ENCODE measurements around the gene SULF2.

Gene SULF2

DNA sequence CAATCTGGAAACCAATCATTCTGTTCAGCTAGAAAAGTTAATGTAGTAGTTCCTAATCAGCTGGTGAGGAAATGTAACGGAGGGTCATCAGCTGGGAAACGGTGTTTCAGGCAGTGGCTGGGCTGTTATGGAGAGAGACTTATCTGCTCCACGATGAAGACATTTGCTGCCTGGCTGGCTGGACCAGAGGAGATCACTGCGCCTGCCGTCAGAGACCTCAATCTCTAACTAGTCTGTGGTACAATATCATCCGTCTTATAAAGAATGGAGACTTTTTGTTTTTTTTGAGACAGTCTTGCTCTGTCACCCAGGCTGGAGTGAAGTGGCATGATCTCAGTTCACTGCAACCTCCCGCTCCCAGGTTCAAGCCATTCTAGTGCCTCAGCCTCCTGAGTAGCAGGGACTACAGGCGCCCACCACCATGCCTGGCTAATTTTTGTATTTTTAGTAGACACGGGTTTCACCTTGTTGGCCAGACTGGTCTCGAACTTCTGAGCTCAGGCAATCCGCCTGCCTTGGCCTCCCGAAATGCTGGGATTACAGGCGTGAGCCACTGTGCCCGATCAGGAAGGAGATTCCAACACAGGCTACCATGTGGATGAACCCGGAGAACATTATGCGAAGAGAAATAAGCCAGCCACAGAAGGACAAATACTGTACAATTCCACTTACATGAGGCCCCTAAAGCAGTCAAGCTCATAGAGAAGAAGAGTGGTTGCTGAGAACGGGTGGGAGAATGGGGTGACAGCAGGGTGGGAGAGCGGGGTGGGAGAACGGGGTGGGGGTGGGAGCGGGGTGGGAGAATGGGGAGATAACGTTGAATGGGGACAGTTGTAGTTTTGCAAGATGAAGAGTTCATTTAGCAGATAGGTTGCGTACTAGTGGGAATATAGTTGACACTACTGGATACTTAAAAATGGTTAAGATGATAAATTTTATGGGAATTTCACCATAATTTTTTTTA lies 115.1 kb downstream of the SULF2 start:
- no peak for DNase-seq (ENCODE audit: low read depth in 2 of 3, low spot score in 2 of 3)

DNA sequence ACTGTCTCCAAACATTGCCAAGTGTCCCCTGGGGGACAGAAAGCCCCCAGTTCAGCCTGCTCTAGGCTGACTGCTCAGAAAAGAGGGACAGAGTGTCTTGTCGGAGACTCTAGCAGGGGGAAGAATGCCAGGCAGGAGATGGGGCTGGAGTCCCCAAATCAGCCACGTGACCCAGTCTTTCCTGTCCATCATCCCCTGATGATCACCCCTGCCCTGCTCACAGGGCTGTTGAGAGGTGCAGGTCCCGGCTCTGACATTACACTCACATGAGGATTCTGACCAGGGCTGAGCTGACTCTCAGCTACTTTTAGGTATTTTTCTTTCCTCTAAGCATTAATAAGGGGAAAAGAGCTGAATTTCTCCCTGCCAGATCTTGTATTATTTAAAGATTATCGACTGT lies 115.8 kb downstream of the SULF2 start:
- DNase-seq (ENCODE audit: low read depth in 2 of 3, low spot score in 2 of 3): no peak

DNA sequence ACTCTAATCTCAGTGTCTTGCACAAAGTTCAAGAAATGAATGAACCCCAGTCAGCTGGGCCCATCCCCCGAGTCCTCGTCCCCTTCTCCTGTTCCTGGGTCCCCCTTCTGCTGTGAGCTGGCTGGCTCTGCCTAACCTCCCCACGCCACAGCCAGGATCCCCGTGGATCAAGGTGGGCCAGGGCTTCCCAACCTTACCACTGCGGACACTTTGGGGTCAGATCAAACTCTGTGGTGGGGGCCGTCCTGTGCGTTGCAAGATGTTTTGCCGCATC lies 116.2 kb downstream of the SULF2 start:
- no peak for DNase-seq (ENCODE audit: low read depth in 2 of 3, low spot score in 2 of 3)

DNA sequence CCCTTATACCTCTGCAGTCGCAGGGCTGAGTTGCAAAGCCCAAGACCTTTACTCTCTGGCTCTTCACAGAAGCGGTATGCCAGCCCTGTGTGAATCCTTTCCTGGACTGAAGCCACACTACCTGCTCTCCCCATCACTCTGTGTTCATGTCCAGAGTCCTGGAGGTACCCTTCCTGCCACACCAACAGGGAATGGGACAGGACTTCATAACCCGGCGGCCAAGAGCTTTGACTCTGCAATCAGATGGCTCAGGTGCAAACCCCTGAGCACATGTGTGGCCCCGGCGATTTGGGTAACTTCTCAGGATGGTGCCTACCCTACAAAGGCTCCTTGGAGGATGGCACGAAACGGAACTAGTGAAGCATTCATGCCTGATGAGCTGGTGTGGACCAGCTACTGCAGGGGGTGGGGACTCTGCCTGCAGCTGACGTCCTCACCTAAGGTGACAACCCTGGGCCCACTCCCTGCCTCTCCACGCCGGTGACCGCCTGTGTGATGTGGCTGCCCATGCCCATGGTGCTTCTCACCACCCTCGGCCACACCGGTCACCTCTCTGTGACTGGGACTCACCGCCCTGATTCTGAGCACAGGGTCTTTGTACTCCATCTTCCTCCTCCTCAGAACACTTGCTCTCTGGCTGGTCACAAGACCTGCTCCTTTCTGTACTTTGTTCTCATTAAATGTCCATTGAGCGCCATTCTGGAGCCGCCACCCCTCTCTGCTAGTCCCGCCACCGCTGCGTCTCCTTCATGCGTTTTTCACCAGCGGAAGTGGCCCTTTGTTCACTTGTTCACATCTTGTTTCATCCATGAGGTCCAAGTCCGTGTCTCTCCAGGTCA lies 116.7 kb downstream of the SULF2 start:
- DNase-seq (ENCODE audit: low read depth in 2 of 3, low spot score in 2 of 3): no peak

DNA sequence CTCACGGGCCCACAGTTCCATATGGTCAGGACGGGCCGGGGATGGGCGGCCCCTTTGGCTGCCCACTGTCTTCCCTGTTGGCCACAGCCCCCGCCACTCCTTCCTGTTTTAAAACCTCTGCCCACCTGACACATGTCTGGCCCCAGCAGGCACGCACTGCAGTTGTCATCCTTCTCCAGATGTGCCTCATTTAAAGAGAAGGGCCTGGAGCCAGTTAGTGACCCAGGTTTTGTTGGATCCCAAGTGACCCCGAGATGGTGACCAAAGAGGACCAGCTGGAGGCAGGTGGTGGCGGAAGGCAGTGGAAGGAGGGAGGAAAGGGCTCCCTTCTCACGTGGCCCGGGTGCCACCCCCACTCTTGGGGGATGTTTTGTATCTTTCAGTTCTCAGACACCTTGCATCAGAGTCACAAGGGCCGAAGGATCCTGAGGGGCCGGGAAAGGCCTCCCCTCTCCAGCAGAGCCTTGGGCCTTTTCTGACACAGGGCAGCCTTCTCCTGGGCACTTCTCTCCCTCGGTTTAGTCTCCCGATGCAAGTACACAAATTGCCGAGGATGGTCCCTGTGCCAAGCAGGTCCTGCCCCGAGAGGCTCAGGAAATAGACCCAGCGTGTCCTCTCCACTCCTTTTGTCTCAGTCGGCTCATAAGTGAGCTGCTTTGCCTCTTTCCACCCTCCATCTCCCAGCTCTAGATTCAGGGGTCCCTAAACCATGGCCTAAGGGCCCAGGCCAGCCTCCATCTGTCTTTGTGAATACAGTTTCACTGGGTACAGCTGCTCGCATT lies 117.6 kb downstream of the SULF2 start:
- DNase-seq (ENCODE audit: low read depth in 2 of 3, low spot score in 2 of 3): no peak

DNA sequence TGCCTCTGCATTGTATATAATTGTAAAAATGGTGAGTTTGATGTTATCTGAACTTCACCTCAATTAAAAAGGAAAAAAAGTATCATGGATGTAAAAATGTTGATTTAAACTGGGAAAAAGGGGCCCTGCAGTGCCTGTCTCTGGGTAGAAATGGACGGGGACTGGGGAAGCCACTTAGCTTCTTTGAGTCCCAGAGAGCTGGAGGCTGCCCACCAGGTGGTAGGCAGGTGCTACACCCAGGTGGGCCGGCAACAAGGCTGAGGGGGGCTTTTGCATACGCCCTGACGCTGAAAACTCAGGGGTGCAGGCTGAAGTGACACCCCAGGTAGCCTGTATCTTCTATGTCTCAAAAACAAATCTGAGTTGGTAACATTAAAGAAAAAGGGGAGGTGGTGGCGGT lies 118.2 kb downstream of the SULF2 start:
- no peak for DNase-seq (ENCODE audit: low read depth in 2 of 3, low spot score in 2 of 3)

DNA sequence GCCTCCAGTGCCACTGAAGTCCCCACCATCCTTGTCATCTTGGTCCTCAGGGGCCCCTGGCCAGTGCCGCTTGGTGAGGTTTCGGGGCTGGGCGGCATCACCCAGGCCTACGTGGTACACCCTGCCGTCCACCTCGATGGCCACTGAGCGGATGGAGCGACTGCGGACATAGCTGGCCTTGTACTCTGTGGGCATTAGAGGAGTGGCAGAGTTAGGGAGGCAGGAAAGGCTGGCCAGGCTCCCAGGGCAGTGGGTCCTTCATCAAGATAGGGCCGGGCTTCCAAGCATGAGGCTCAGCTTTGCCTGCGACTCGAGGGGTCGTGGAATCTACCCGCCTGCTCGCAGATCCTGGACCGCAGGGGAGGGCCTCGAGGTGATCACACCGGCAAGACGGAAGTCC lies 119.0 kb downstream of the SULF2 start:
- no peak for DNase-seq (ENCODE audit: low read depth in 2 of 3, low spot score in 2 of 3)

DNA sequence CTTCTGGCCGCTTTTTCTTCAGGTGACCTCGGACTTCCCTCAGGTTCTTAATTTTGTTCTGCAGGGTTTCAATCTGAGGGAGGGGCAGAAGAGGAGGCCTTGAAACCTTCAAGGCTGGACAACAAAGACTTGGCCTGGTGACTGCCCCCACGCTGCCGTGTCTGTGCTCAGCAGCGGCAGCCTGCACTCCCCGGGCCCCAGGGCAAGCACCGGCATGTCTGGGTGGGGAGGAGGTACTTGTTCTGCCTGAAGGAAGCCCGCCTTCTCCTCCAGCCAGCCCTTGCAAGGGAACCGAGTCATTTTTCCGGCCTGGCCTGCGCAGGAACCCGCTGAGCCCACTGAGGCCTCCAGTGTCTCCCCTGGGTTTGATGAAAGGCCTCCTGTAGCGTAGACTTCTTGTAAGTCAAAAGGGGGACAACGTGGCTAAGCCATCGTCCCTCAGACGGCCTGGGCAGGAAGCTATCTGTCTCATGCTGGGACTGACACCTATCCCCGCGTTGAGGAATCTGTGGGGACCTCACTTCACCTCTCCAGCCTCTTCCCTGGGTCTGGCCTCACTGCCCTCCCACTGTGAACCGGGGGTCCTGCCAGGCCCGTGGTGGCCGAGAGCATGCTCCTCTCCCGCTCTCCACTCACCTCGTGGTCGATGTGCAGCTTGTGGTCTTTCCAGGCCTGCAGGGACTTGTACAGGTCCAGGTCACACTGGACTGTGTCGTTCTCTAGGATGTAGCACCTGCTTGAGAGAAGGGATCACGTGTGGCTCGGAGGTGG lies 119.9 kb downstream of the SULF2 start:
- DNase-seq (ENCODE audit: low read depth in 2 of 3, low spot score in 2 of 3): no peak

DNA sequence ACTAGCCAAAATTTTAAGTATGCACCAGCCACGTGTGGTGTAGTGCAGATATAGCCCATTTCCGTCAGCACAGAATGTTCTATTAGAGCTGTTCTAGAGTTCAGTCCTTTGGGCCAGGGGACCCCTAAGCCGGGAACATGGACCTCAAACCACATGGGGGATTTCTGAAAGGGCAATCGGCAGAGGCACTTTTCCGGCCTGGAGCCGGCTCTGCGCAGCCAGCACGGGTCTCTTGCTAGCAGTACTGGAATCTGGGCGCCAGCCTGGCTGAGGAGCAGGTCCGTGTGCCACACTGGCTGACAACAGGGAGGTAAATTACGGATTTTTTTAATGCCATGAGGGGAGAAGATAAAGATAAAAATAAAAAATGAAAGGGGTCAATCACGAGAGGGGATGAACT lies 120.5 kb downstream of the SULF2 start:
- no peak for DNase-seq (ENCODE audit: low read depth in 2 of 3, low spot score in 2 of 3)

DNA sequence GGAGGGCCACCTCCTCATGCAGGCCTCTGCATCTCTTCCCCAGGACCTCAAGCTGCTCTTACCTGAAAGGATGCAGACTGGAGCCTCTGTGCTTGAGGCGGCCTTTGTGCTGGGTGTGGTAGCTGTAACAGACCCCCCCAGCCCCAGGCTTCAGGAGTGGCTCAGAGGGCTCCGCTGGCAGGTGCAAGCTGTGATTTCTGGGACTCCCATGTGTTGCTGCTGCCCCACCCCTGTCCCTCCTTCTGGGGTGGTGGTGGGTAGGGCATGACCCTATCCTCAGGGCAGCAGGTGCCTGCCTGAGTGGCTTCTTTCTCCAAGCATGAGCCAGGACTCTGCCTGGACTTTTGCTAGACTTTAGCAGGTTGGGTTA lies 121.2 kb downstream of the SULF2 start:
- DNase-seq (ENCODE audit: low read depth in 2 of 3, low spot score in 2 of 3): no peak

DNA sequence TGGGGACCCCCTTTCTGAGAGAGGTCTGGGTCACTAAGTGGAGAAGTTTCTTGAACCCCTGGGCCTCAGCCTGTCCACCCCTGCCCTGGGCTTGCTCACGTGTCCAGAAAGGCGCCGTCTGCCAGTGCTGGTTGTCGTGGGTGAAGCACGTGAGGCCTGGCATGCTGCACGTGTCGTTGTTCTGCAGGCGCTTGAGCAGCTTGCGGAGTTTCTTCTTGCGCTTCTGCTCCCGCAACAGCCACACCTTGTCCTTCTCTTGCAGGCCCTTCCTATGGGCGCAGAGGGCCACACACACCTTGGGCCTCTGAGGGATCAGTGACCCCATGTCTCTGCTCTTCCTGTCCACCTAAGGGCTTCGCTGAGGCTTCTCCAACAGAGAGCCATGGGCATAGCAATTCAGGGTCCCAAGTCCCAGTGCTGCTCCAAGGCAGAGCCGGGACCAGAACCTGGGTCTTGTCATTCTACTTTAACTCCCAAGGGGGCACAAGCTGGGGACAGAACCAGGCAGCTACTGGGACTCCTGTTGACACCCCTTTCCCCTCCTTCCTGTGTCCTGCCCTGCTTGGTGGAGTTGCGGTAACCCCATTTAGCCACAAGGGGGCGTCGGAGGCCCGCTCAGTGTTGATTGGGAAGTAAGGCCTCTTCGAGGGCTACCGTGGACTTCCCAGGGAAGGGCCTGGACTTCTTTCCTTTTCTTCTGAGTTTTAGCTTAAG lies 121.8 kb downstream of the SULF2 start:
- peak; percentile 28 to 66 (median 61) for DNase-seq (ENCODE audit: low read depth in 2 of 3, low spot score in 2 of 3)

DNA sequence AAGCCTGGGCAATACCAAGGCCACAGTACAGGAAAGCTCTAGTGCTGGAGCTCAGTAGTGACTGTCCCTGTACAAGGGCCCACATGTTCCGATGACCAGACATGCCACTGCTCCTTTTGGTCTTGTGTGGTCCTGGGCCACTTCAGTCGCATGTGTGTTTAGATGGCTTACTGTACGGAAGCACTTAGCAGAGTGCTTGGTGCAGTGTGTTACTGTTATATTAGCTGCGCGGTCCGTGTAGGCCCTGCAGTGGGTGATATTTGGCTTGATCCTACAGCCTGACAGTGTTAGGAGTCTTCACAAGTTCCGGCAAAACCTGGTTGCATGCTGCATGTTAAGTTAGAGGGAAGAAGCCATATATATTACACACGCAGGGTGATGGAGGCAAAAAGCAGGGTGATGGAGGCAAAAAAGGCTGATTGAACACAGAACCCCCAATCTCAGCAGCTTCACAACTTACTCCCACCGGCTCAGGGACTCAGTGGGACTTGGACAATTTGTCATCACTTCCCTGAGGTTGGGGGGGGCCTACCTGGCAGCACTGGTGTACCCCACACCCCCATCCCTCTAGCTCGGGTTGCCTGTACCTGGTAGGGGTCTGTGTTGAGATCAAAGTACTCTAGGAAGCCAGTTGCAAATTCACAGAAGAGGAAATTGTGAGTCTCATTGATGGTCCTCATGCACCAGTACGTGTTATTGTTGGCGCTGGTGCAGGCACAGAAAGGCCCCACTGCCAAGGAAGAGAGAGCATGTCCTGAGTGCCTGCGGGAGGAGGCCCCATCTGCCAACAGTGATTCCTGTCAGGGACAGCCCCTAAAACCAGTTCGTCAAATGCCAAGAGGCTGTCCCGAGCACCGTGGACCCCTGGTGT lies 122.6 kb downstream of the SULF2 start:
- DNase-seq (ENCODE audit: low read depth in 2 of 3, low spot score in 2 of 3): no peak

DNA sequence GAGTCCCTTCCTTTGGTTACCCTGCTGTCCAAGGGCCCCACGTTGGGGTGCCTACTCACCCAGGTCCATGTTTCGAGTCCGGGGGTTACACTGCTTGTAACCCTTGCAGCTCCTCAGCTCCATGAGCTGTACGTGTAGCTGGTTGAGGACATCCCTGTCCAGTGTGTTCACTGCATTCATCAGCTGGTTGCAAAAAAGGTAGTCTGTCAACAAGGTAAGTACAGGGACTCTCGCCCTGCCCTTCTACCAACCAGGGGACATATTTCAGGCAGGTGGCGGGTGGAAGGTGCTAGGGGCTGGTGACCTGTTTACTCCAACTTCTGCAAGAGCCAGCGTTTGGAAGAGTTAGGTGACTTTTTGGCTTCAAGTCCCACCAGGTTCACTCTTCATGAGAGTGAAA lies 123.6 kb downstream of the SULF2 start:
- no peak for DNase-seq (ENCODE audit: low read depth in 2 of 3, low spot score in 2 of 3)

DNA sequence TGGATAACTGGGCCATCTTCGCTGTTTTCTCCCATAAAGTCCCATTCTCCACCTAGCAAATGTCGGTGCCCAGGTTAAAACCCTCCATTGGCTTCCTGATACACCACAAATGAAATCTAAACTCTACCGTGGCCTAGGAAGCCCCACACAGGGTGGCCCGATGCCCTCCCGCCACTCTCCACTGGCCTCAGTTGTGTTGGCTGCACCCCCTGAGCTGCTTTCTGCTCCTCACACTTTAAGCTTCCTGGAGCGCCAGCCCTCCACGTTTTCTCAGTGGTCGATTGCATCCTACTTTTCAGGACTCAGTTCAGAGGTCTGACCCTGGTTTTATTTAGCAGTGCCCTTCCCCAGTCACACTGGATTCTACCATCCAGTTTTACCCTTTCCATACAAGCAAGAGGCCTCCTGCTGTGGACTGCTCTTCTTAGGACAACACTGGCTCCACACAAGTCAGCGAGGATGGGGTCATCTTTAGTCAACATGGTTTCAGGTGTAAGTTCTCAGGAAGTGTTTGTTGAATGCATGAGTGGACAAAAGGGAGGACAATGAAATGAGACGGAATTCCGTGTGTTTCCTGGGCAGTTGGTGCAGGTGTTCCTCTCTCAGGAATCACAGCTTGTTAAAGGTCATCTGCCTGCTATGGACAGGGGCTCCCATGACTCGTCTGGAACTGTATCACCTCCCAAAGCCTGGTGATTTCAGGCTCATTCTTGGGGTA lies 124.1 kb downstream of the SULF2 start:
- DNase-seq (ENCODE audit: low read depth in 2 of 3, low spot score in 2 of 3): no peak

DNA sequence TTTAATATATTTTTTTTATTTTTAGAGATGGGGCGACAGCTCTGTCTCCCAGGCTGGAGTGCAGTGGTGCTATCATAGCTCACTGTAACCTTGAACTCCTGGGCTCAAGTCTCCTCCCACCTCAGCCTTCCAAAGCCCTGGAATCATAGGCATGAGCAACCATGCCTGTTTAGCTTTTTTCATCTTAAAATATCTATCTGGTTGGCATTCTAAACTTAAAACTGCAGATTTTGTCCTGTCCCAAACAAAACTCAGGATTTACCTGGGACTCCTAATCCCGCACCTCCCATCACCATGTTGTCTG lies 124.7 kb downstream of the SULF2 start:
- DNase-seq (ENCODE audit: low read depth in 2 of 3, low spot score in 2 of 3): no peak

DNA sequence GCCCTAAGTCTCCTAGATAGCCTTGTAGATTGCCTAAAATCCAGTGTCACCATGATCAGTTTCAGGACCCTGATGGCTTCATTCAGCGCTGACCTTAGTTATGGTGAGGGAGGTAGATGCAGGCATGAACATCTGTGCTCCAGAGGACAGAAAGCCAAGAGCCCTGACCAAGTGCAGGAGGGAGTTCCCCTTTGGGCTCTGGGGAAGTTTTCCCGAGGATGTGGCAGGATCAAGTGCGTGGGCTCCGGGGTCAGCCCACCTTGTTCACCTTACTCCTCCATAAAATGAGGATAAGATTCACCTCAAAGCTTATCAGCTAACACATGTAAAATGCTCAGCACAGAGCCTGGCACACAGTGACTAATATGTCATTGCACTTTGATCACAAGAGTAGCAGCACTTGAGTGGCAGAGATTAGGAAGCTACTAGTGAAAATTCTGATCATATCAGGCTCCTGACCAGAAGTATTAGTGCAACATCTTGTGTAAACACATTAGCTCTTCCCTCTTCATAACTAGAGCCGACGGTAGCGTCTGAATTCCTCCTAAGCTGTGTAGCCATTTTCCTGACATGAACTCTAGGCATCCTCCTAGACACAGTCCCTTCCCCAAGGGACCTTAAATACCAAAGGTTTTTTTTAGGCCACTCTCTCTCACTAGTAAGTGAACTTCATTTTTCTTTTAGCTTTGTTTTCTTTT lies 125.2 kb downstream of the SULF2 start:
- no peak for DNase-seq (ENCODE audit: low read depth in 2 of 3, low spot score in 2 of 3)

DNA sequence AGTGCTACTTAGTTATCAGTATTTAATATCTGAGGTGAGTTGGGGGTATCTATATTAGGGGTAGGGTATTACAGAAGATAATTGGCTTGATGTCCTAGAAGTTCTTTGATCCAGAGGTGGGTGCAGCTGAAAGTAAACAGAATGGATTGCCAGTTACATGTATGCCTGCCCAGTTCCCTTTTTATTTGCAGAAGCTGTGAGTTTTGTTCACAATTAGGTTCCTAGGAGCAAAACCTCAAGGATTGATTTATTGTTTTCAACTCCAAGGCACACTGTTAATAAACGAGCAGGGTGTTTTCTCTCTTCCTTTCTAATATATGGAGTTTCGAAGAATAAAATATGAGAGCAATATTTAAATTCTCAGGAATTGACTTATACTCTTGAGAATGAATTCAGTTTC lies 129.0 kb downstream of the SULF2 start:
- no peak for DNase-seq (ENCODE audit: low read depth in 2 of 3, low spot score in 2 of 3)

DNA sequence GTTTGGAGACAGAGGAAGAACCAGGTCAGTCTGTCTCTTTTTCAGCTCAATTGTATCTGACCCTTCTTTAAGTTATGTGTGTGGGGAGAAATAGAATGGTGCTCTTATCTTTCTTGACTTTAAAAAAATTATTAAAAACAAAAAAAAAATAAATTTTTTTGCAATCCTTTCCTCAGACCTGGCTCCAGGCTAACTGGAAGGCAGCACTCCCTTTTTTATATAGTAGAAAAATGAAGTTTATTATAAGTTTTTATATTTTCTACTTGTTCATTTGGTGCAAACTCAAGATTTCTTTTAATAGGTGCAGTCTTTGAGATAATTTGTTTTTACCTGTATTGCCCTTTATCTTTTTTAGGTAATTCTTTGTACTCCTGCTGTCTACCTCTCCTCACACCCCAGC lies 129.6 kb downstream of the SULF2 start:
- no peak for DNase-seq (ENCODE audit: low read depth in 2 of 3, low spot score in 2 of 3)

Measured in activated CD8-positive, alpha-beta memory T cell treated with anti-CD3 and anti-CD28 coated beads for 48 hours (primary cell).